Fibroblast of lung (primary cell): ENCODE results near the gene KIF17.

Source experiments
- EZH2 ChIP-seq: IDR thresholded peaks from 2 replicates; pipeline ENCODE4 v1.5.1; 2012; ENCODE audit warnings: low read length, control low read depth, mild to moderate bottlenecking; ENCODE audit errors: missing control alignments
- TF ChIP-seq, protein P1 (sequence below), 2 donors: IDR thresholded peaks in 1 of 2; conservative IDR thresholded peaks in 1 of 2; 1 replicate in 1 of 2; 2 replicates in 1 of 2; pipeline ENCODE4 v1.5.1; 2011 to 2012; ENCODE audit warnings: low read length in 2 of 2, control low read depth in 1 of 2, inconsistent platforms in 1 of 2, low read depth in 1 of 2, mild to moderate bottlenecking in 1 of 2

DNA sequence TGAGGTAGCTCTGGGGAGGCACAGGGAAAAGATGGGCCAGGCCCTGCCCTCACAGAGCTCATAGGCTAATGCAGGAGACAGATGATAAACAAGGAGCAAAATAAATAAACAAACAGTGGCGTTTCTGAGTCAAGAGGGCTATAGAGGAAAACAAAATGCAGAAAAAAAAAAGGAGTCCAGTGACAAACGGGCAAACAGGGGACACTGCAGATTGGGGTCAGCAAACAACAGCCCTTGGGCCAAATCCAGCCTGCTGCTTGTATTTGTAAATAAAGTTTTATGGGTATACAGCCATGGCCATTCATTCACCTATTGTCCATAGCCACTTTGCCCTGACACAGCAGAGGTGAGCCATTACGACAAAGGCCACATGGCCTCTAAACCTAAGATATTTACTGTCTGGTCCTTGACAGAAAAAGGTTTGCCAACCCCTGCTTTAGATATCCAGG is 103.7 kb downstream of the KIF17 start:
- TF ChIP-seq, protein P1, sequence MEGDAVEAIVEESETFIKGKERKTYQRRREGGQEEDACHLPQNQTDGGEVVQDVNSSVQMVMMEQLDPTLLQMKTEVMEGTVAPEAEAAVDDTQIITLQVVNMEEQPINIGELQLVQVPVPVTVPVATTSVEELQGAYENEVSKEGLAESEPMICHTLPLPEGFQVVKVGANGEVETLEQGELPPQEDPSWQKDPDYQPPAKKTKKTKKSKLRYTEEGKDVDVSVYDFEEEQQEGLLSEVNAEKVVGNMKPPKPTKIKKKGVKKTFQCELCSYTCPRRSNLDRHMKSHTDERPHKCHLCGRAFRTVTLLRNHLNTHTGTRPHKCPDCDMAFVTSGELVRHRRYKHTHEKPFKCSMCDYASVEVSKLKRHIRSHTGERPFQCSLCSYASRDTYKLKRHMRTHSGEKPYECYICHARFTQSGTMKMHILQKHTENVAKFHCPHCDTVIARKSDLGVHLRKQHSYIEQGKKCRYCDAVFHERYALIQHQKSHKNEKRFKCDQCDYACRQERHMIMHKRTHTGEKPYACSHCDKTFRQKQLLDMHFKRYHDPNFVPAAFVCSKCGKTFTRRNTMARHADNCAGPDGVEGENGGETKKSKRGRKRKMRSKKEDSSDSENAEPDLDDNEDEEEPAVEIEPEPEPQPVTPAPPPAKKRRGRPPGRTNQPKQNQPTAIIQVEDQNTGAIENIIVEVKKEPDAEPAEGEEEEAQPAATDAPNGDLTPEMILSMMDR (conservative IDR thresholded peaks at IDR 0.05 in 1 of 2, IDR thresholded peaks at IDR 0.05 in 1 of 2; ENCODE audit: low read depth in 1 of 2, low read length in 2 of 2): no peak
- no peak for TF ChIP-seq EZH2
